ENCODE results near the gene SPATS2. TPM values are rescaled to one million over a fixed set of nuclear protein-coding genes. Genes with fewer than 3 reads are reported as not detected.

SPATS2 gene
- total and polyA plus RNA-seq, 2 donors (not counting 3 experiments of a cell fraction or from before 2014, with no cell fraction given): 55.8 to 66.5 TPM

- TF ChIP-seq POLR2A (IDR thresholded peaks at IDR 0.05; ENCODE audit: low read depth, low read length) (no peak), MAX (IDR thresholded peaks at IDR 0.05; ENCODE audit: insufficient read depth, insufficient read length) (no peak), JUN (IDR thresholded peaks at IDR 0.05; ENCODE audit: borderline replicate concordance, insufficient read depth, insufficient read length, low read depth) (no peak), MYC (IDR thresholded peaks at IDR 0.05; ENCODE audit: low read depth, low read length) (no peak)
- H3K4me1 ChIP-seq (ENCODE audit: control insufficient read depth, extremely low read depth, insufficient read depth, low read length): no peaks in the 10 kb centered on the region
- H3K27me3 ChIP-seq (ENCODE audit: control insufficient read depth in 2 of 2, insufficient read depth in 2 of 2, low read length in 2 of 2): no peaks in the 10 kb centered on the region
- no peak overlapping the region for H3K4me2 ChIP-seq (ENCODE audit: insufficient read depth, low read length)
- H3K27ac ChIP-seq (ENCODE audit: insufficient read depth, low read depth, low read length): no peak overlapping the region
- CTCF ChIA-PET: interaction anchor here (1.2 to 5.6 kb wide), 2 partner anchors 20 to 58 kb away, joined by 5 to 20 read pairs; no protein-coding TSS in a partner anchor
- no TSS peak for BruUV-seq (replicated peaks)
- no peak overlapping the region for H2AFZ ChIP-seq (ENCODE audit: low read depth, low read length)
- no peak overlapping the region for H3K4me3 ChIP-seq (replicated peaks in 1 of 3; ENCODE audit: insufficient read depth in 1 of 3, low read depth in 1 of 3, low read length in 3 of 3)
- no peaks in the 10 kb centered on the region for H3K9me3 ChIP-seq (replicated peaks; ENCODE audit: control insufficient read depth, insufficient read depth, low read length)
- no peaks in the 10 kb centered on the region for H3K36me3 ChIP-seq (ENCODE audit: control insufficient read depth in 2 of 2, extremely low read depth in 1 of 2, insufficient read depth in 2 of 2, low read length in 2 of 2)
- H3K9me1 ChIP-seq (replicated peaks; ENCODE audit: control insufficient read depth, extremely low read depth, insufficient read depth, low read length): no peaks in the 10 kb centered on the region
- H3K79me2 ChIP-seq (ENCODE audit: control insufficient read depth, insufficient read depth, low read length): peaks cover 84% of the 10 kb centered on the region
- H3K9ac ChIP-seq (replicated peaks; ENCODE audit: extremely low read depth, insufficient read depth, low read length): no peak overlapping the region
- FAIRE-seq (no peak), DNase-seq (ENCODE audit: low read depth, low spot score) (no peak)
- POLR2A ChIA-PET: no interaction called here
- dilution Hi-C loops (cut with MboI; ENCODE audit: extremely low pct_ligation_motif_present, low sequenced_read_pairs): no loop called here
- intact Hi-C loops (cut with micrococcal nuclease): no loop called here
- no peaks in the 10 kb centered on the region for H4K20me1 ChIP-seq (replicated peaks; ENCODE audit: control insufficient read depth, extremely low read depth, insufficient read depth, low read length)
These were observed 49.6 kb downstream of the SPATS2 start for GRCh38 chr12:49416892-49417291.

- Histone ChIP-seq H3K79me2 (ENCODE audit: control insufficient read depth, insufficient read depth, low read length) (peaks cover 85% of the 10 kb centered on the region), H3K4me2 (ENCODE audit: insufficient read depth, low read length) (no peak overlapping the region), H3K9ac (replicated peaks; ENCODE audit: extremely low read depth, insufficient read depth, low read length) (no peak overlapping the region), H3K27me3 (ENCODE audit: control insufficient read depth in 2 of 2, insufficient read depth in 2 of 2, low read length in 2 of 2) (no peaks in the 10 kb centered on the region), H3K4me1 (ENCODE audit: control insufficient read depth, extremely low read depth, insufficient read depth, low read length) (no peaks in the 10 kb centered on the region), H3K27ac (ENCODE audit: insufficient read depth, low read depth, low read length) (no peak overlapping the region), H3K9me1 (replicated peaks; ENCODE audit: control insufficient read depth, extremely low read depth, insufficient read depth, low read length) (no peaks in the 10 kb centered on the region), H3K4me3 (replicated peaks in 1 of 3; ENCODE audit: insufficient read depth in 1 of 3, low read depth in 1 of 3, low read length in 3 of 3) (no peak overlapping the region), H3K9me3 (replicated peaks; ENCODE audit: control insufficient read depth, insufficient read depth, low read length) (no peaks in the 10 kb centered on the region), H4K20me1 (replicated peaks; ENCODE audit: control insufficient read depth, extremely low read depth, insufficient read depth, low read length) (no peaks in the 10 kb centered on the region), H2AFZ (ENCODE audit: low read depth, low read length) (no peak overlapping the region), H3K36me3 (ENCODE audit: control insufficient read depth in 2 of 2, extremely low read depth in 1 of 2, insufficient read depth in 2 of 2, low read length in 2 of 2) (no peaks in the 10 kb centered on the region)
- ChIA-PET CTCF (interaction anchor here (0.6 to 5.6 kb wide), 2 partner anchors 52 to 59 kb away, joined by 3 to 20 read pairs; no protein-coding TSS in a partner anchor), POLR2A (interaction anchor here (0.7 kb wide), 2 partner anchors 44 to 121 kb away, joined by 8 to 10 read pairs; partner anchors contain the start of gene KCNH3)
- dilution Hi-C loops (cut with MboI; ENCODE audit: extremely low pct_ligation_motif_present, low sequenced_read_pairs) (no loop called here), intact Hi-C loops (cut with micrococcal nuclease) (no loop called here)
- TF ChIP-seq GATA2 (IDR thresholded peaks at IDR 0.05; ENCODE audit: insufficient read depth, insufficient read length, low read depth, low read length): no peak
- TF ChIP-seq POLR2AphosphoS5 (IDR thresholded peaks at IDR 0.05; ENCODE audit: insufficient read depth, low read depth, low read length): no peak
- FAIRE-seq (no peak), DNase-seq (ENCODE audit: low read depth, low spot score) (no peak)
- no TSS peak for BruUV-seq (replicated peaks)
These were observed 50.3 kb downstream of the SPATS2 start for GRCh38 chr12:49417558-49417957.

Measured in endothelial cell of umbilical vein (primary cell).